GM12801 (cell line): ENCODE data around the gene PSORS1C2.

Experiments
- TF ChIP-seq, protein P1 (sequence below): IDR thresholded peaks from one replicate; pipeline ENCODE4 v1.5.1; 2011; ENCODE audit warnings: control low read depth; ENCODE audit not compliant: insufficient read length; ENCODE audit errors: extremely low read depth

PSORS1C2 gene

GRCh38 chr6:31138982-31139381 lies at the start of gene PSORS1C2:
PSORS1C2 (minus strand) TSS chr6:31139066; CDS start chr6:31139026, 40 bp downstream.
- TF ChIP-seq, protein P1, sequence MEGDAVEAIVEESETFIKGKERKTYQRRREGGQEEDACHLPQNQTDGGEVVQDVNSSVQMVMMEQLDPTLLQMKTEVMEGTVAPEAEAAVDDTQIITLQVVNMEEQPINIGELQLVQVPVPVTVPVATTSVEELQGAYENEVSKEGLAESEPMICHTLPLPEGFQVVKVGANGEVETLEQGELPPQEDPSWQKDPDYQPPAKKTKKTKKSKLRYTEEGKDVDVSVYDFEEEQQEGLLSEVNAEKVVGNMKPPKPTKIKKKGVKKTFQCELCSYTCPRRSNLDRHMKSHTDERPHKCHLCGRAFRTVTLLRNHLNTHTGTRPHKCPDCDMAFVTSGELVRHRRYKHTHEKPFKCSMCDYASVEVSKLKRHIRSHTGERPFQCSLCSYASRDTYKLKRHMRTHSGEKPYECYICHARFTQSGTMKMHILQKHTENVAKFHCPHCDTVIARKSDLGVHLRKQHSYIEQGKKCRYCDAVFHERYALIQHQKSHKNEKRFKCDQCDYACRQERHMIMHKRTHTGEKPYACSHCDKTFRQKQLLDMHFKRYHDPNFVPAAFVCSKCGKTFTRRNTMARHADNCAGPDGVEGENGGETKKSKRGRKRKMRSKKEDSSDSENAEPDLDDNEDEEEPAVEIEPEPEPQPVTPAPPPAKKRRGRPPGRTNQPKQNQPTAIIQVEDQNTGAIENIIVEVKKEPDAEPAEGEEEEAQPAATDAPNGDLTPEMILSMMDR: no peak

- TF ChIP-seq, protein P1: no peak
These were observed 48.9 kb upstream of the PSORS1C2 start for GRCh38 chr6:31187780-31188194.

- TF ChIP-seq, protein P1: no peak
These were observed 47.3 kb upstream of the PSORS1C2 start for GRCh38 chr6:31186052-31186734.

GRCh38 chr6:31180500-31180899 lies 41.6 kb upstream of the PSORS1C2 start:
- TF ChIP-seq, protein P1: no peak

- TF ChIP-seq, protein P1: no peak
These were observed 41.0 kb upstream of the PSORS1C2 start for GRCh38 chr6:31179896-31180295.

GRCh38 chr6:31179042-31179386 lies 40.1 kb upstream of the PSORS1C2 start:
- TF ChIP-seq, protein P1: no peak

- TF ChIP-seq, protein P1: no peak
These were observed 39.5 kb upstream of the PSORS1C2 start for GRCh38 chr6:31178143-31179041.
